H1 (cell line): ENCODE measurements around the gene RESP18. TPM values are rescaled to one million over a fixed set of nuclear protein-coding genes. Genes with fewer than 3 reads are reported as not detected.

Source experiments
- CTCF ChIA-PET: fragments of 300-600 bp; sonication (Branson Sonifier 250); formaldehyde crosslinking; loops from one replicate; lab custom pipeline; 2021; ENCODE audit not compliant: partially characterized antibody; lab: Charles Lee
- POLR2A ChIA-PET: fragments of 300-600 bp; sonication (Branson Sonifier 250); formaldehyde crosslinking; loops from one replicate; lab custom pipeline; 2021; ENCODE audit warnings: inconsistent platforms; ENCODE audit not compliant: partially characterized antibody; lab: Charles Lee
- DNase-seq, 2 experiments: peaks; one replicate each; pipeline versions ENCODE4 v3.0.0 to v3.0.0-alpha.2; 2010 to 2022; ENCODE audit warnings: low spot score in 2 of 2, low read depth in 1 of 2, mixed read lengths in 1 of 2
- FAIRE-seq: peaks from 2 replicates; lab custom pipeline; 2011; peaks lifted over from hg19 to GRCh38; lab: Jason Lieb, UNC
- H2AFZ ChIP-seq: 2 replicates; pipeline ENCODE4 v1.8.1; 2012; ENCODE audit warnings: low read length, inconsistent platforms
- H2AK5ac ChIP-seq: 2 replicates; pipeline ENCODE4 v1.6.1; 2013; ENCODE audit warnings: low read depth, low read length
- H2BK120ac ChIP-seq: replicated peaks from 2 replicates; pipeline ENCODE3; 2013; ENCODE audit warnings: low read depth, low read length, inconsistent platforms
- H2BK12ac ChIP-seq: 2 replicates; pipeline ENCODE4 v1.6.1; 2013; ENCODE audit warnings: low read depth, low read length
- H2BK15ac ChIP-seq: 2 replicates; pipeline ENCODE4 v1.6.1; 2013; ENCODE audit warnings: low read length
- H2BK20ac ChIP-seq: 2 replicates; pipeline ENCODE4 v1.6.1; 2013; ENCODE audit warnings: low read length
- H2BK5ac ChIP-seq: 2 replicates; pipeline ENCODE4 v1.6.1; 2013; ENCODE audit warnings: low read depth, low read length
- H3K14ac ChIP-seq: 2 replicates; pipeline ENCODE4 v1.6.1; 2013; ENCODE audit warnings: inconsistent platforms; ENCODE audit not compliant: insufficient read length
- H3K18ac ChIP-seq: 2 replicates; pipeline ENCODE4 v1.6.1; 2013; ENCODE audit warnings: low read length; ENCODE audit errors: extremely low read depth
- H3K23ac ChIP-seq: 2 replicates; pipeline ENCODE4 v1.6.1; 2013; ENCODE audit warnings: inconsistent platforms; ENCODE audit not compliant: insufficient read length
- H3K23me2 ChIP-seq: 2 replicates; pipeline ENCODE4 v1.6.1; 2013; ENCODE audit warnings: low read depth, low read length
- H3K27ac ChIP-seq: 2 replicates; pipeline ENCODE4 v1.6.1; 2011; ENCODE audit warnings: low read depth, low read length, inconsistent platforms
- H3K27me3 ChIP-seq, 4 experiments: replicated peaks in 1 of 4; 1 replicate in 1 of 4; 2 replicates in 3 of 4; pipeline versions ENCODE4 v1.6.1 to v1.8.1; 2011 to 2013; ENCODE audit warnings: low read length in 3 of 4, mild to moderate bottlenecking in 3 of 4, inconsistent platforms in 2 of 4, mixed read lengths in 2 of 4, moderate library complexity in 1 of 4; ENCODE audit not compliant: control insufficient read depth in 3 of 4, insufficient read depth in 3 of 4; ENCODE audit errors: extremely low read depth in 1 of 4
- H3K36me3 ChIP-seq, 4 experiments: 2 replicates each; pipeline versions ENCODE4 v1.6.1 to v1.8.1; 2011 to 2013; ENCODE audit warnings: mild to moderate bottlenecking in 4 of 4, low read length in 3 of 4, moderate library complexity in 2 of 4, control low read depth in 1 of 4, inconsistent platforms in 1 of 4; ENCODE audit not compliant: insufficient read depth in 4 of 4, control insufficient read depth in 2 of 4
- H3K4ac ChIP-seq: replicated peaks from 2 replicates; pipeline ENCODE3; 2013; ENCODE audit warnings: low read length, low read depth, mixed read lengths, inconsistent platforms; ENCODE audit not compliant: insufficient read length
- H3K4me1 ChIP-seq, 4 experiments: replicated peaks in 1 of 4; 1 replicate in 1 of 4; 2 replicates in 3 of 4; pipeline versions ENCODE4 v1.6.1 to v1.8.1; 2011 to 2013; ENCODE audit warnings: low read length in 3 of 4, inconsistent platforms in 2 of 4, mixed read lengths in 1 of 4; ENCODE audit not compliant: insufficient read depth in 4 of 4, control insufficient read depth in 3 of 4
- H3K4me2 ChIP-seq, 2 experiments: 2 replicates each; pipeline versions ENCODE4 v1.6.1 to v1.8.1; 2011 to 2013; ENCODE audit warnings: low read depth in 2 of 2, low read length in 2 of 2, control low read depth in 1 of 2, inconsistent platforms in 1 of 2, mild to moderate bottlenecking in 1 of 2; ENCODE audit not compliant: insufficient read depth in 1 of 2
- H3K4me3 ChIP-seq, 4 experiments: fragments of 200-600, 300-600 bp in 1 of 4; sonication (generic), shearing (Covaris generic), sonication (Bioruptor Twin) in 1 of 4; 2 replicates each; pipeline versions ENCODE4 v1.5.1 to v1.8.1; 2011 to 2016; ENCODE audit warnings: low read length in 4 of 4, low read depth in 3 of 4, control low read depth in 2 of 4, inconsistent platforms in 2 of 4, mild to moderate bottlenecking in 2 of 4, mixed read lengths in 1 of 4, moderate library complexity in 1 of 4; ENCODE audit not compliant: insufficient read depth in 2 of 4; ENCODE audit errors: extremely low read depth in 1 of 4
- H3K56ac ChIP-seq: replicated peaks from 2 replicates; pipeline ENCODE3; 2013; ENCODE audit warnings: low read depth, mild to moderate bottlenecking, mixed read lengths, low read length, inconsistent platforms; ENCODE audit not compliant: insufficient read length
- H3K79me1 ChIP-seq: 2 replicates; pipeline ENCODE4 v1.6.1; 2013; ENCODE audit warnings: low read depth, low read length, control low read depth
- H3K79me2 ChIP-seq, 2 experiments: 2 replicates each; pipeline versions ENCODE4 v1.6.1 to v1.8.1; 2012 to 2013; ENCODE audit warnings: low read length in 2 of 2, mild to moderate bottlenecking in 2 of 2, inconsistent platforms in 1 of 2; ENCODE audit not compliant: insufficient read depth in 2 of 2, control insufficient read depth in 1 of 2
- H3K9ac ChIP-seq, 4 experiments: replicated peaks in 1 of 4; 1 replicate in 1 of 4; 2 replicates in 3 of 4; pipeline versions ENCODE4 v1.6.1 to v1.8.1; 2011 to 2013; ENCODE audit warnings: low read depth in 3 of 4, low read length in 3 of 4, control low read depth in 2 of 4, mild to moderate bottlenecking in 2 of 4, moderate library complexity in 2 of 4, inconsistent platforms in 1 of 4; ENCODE audit errors: extremely low read depth in 1 of 4
- H3K9me3 ChIP-seq, 2 experiments: 2 replicates each; pipeline versions ENCODE4 v1.6.1 to v1.8.1; 2012 to 2013; ENCODE audit warnings: mild to moderate bottlenecking in 2 of 2, moderate library complexity in 2 of 2, control low read depth in 1 of 2, inconsistent platforms in 1 of 2, low read depth in 1 of 2, low read length in 1 of 2, mixed read lengths in 1 of 2; ENCODE audit not compliant: insufficient read depth in 2 of 2
- H4K20me1 ChIP-seq, 2 experiments: replicated peaks in 1 of 2; 2 replicates each; pipeline versions ENCODE3 to v1.8.1; 2011 to 2013; ENCODE audit warnings: inconsistent platforms in 2 of 2, low read length in 2 of 2, mild to moderate bottlenecking in 1 of 2; ENCODE audit not compliant: insufficient read depth in 2 of 2, control insufficient read depth in 1 of 2
- H4K5ac ChIP-seq: 2 replicates; pipeline ENCODE4 v1.6.1; 2013; ENCODE audit warnings: low read length, low read depth, mixed read lengths, inconsistent platforms; ENCODE audit not compliant: insufficient read length
- H4K8ac ChIP-seq: 2 replicates; pipeline ENCODE4 v1.8.0; 2013; ENCODE audit warnings: mild to moderate bottlenecking, moderate library complexity, low read length, inconsistent platforms; ENCODE audit not compliant: insufficient read depth; ENCODE audit errors: extremely low read depth
- H4K91ac ChIP-seq: replicated peaks from 2 replicates; pipeline ENCODE3; 2013; ENCODE audit warnings: low read length, mixed read lengths, inconsistent platforms; ENCODE audit not compliant: insufficient read length
- WGBS, 2 experiments: shearing (Covaris generic) in 1 of 2; methylation state at CpG; one replicate each; pipeline versions ENCODE4 v1.1.6 to v1.1.7; 2013 to 2015; ENCODE audit warnings: low lambda C conversion rate in 2 of 2, mixed read lengths in 2 of 2, inconsistent platforms in 1 of 2, low coverage in 1 of 2, missing lambda C conversion rate in 1 of 2; ENCODE audit not compliant: insufficient replicate concordance in 2 of 2, insufficient coverage in 1 of 2, insufficient read length in 1 of 2; ENCODE audit errors: extremely low coverage in 1 of 2, missing lambda C conversion rate in 1 of 2; 5-methylcytosine and 5-hydroxymethylcytosine counted together
- polyA plus RNA-seq, 7 experiments: library from polyadenylated mRNA; depleted of rRNA in 3 of 7; stranded (reverse) in 5 of 7; unstranded in 2 of 7; fragments of >200 nt in 5 of 7; fragments of 200-250 nt in 2 of 7; gene quantifications; 1 replicate in 5 of 7; 2 replicates in 1 of 7; 4 replicates in 1 of 7; pipeline versions ENCODE4 v1.2.1 to v1.2.3, GENCODE V29; 2011 to 2013; ENCODE audit warnings: missing spikeins in 2 of 7, mixed read lengths in 2 of 7
- total RNA-seq: library from RNA; stranded (reverse); fragmentation: NEBNext Ultra II Directional; extraction: Animal tissue kit (Norgen Biotek cat#: 25700); gene quantifications from 2 replicates; pipeline ENCODE4 v1.2.1, GENCODE V29; 2021

Gene RESP18
- total and polyA plus RNA-seq, 2 of the 8 experiments (the other 6 are each of a cell fraction or from before 2014, with no cell fraction given), result not detected

DNA sequence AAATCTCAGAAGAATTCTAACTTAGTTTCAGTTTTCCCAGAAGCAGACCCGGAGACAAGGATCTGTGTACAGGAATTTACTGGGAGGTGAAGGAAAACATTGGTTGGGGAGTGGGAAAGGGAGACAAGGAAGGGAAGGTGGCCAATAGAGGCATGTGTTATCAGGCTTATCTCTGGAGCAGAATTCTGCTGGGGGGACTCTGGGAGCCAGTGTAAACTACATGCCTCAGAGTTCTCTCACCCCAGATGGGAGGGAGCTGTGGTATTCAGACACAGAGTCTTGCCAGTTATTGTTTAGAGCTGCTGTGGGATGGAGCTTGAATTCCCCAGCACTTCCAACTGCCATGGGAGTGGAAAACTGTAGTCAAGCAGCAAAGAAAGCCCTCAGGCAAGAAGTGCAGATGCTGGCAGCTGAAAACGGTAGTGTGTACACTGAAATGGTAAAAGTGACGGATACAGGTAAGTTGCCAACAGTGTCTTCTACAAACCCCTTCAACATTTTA lies 36.2 kb upstream of the RESP18 start:
- no peaks in the 10 kb centered on the region for H3K79me2 ChIP-seq
- H3K23ac ChIP-seq, result no peak overlapping the region
- no peak overlapping the region for H3K4me3 ChIP-seq
- FAIRE-seq (no peak), DNase-seq (no peak)
- H2AFZ ChIP-seq, result no peak overlapping the region
- no peaks in the 10 kb centered on the region for H4K20me1 ChIP-seq
- no peak overlapping the region for H3K4ac ChIP-seq
- no peak overlapping the region for H4K8ac ChIP-seq
- no peaks in the 10 kb centered on the region; a peak in 1 of 7 replicates for H3K27me3 ChIP-seq
- no peak overlapping the region for H3K56ac ChIP-seq
- H3K79me1 ChIP-seq, result no peaks in the 10 kb centered on the region
- H3K9me3 ChIP-seq, result no peaks in the 10 kb centered on the region
- POLR2A ChIA-PET, result no interaction called here
- H3K23me2 ChIP-seq, result no peaks in the 10 kb centered on the region
- H4K91ac ChIP-seq, result no peak overlapping the region
- CTCF ChIA-PET, result interaction anchor here (0.7 to 7.1 kb wide), 7 partner anchors 11 to 327 kb away, joined by 3 to 44 read pairs (median 3); no protein-coding TSS in a partner anchor
- no peak overlapping the region for H2BK20ac ChIP-seq
- H2BK5ac ChIP-seq, result no peak overlapping the region
- no peak overlapping the region for H3K27ac ChIP-seq
- no peak overlapping the region for H3K9ac ChIP-seq
- no peak overlapping the region for H2BK15ac ChIP-seq
- no peak overlapping the region for H3K18ac ChIP-seq
- no peak overlapping the region for H3K4me2 ChIP-seq
- no peak overlapping the region for H2AK5ac ChIP-seq
- H3K36me3 ChIP-seq, result peaks cover 0 to 4% (median 3%) of the 10 kb centered on the region in 4 experiments; a peak in 3 of 8 replicates
- no peak overlapping the region for H3K14ac ChIP-seq
- H2BK12ac ChIP-seq, result no peak overlapping the region
- 91% methylated on average over 3 of the region's 3 CpGs; no CpG with 5 or more reads in 1 of the 2 experiments for WGBS, 2 experiments
- no peak overlapping the region for H4K5ac ChIP-seq
- no peak overlapping the region for H2BK120ac ChIP-seq
- H3K4me1 ChIP-seq, result no peaks in the 10 kb centered on the region
